ENCODE results near the gene RAB26. TPM values are rescaled to one million over a fixed set of nuclear protein-coding genes. Genes with fewer than 3 reads are reported as not detected.

RAB26 gene
- total and polyA plus RNA-seq, 2 of the 13 experiments (the other 11 are each of a cell fraction or from before 2014, with no cell fraction given): 0.86 to 3.6 TPM

DNA sequence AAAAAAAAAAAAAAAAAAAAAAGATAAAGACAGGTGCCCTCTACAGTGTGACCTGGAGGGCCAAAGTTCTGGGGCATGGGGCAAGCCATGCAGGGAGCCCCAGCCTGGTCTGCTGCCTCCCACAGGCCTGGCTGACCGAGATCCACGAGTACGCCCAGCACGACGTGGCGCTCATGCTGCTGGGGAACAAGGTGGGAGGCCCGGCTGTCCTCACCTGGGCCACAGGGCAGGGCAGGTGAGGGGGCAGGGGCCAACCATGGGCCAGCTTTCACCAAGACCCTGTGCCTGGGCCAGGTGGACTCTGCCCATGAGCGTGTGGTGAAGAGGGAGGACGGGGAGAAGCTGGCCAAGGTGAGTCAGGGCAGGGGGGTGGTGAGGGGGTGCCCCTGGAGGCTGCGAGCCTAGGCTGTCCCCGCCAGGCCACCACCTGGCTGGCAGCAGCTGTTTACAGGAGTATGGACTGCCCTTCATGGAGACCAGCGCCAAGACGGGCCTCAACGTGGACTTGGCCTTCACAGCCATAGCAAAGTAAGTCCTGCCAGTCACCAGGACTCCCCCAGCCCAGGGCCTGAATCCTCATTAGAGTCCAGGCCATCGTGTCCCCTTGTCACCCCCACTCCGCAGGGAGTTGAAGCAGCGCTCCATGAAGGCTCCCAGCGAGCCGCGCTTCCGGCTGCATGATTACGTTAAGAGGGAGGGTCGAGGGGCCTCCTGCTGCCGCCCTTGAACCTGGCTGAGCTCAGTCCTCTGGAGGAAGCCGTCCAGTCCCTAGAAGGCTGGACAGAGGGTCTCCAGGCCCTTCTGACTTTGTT lies 4.5 kb downstream of the RAB26 start (continued):
- TF ChIP-seq NFE2L1 (CRISPR knock-in tag; IDR thresholded peaks at IDR 0.05; ENCODE audit: borderline replicate concordance): no peak
- TF ChIP-seq ZIK1 (CRISPR knock-in tag; IDR thresholded peaks at IDR 0.05; ENCODE audit: borderline replicate concordance, low read depth): no peak
- no peak for TF ChIP-seq HMGA1 (CRISPR knock-in tag; conservative IDR thresholded peaks at IDR 0.05)
- no peak for TF ChIP-seq ZNF615 (CRISPR knock-in tag; IDR thresholded peaks at IDR 0.05; ENCODE audit: borderline replicate concordance)
- no peak for TF ChIP-seq PHF20 (CRISPR knock-in tag; IDR thresholded peaks at IDR 0.05)
- TF ChIP-seq, protein P1, sequence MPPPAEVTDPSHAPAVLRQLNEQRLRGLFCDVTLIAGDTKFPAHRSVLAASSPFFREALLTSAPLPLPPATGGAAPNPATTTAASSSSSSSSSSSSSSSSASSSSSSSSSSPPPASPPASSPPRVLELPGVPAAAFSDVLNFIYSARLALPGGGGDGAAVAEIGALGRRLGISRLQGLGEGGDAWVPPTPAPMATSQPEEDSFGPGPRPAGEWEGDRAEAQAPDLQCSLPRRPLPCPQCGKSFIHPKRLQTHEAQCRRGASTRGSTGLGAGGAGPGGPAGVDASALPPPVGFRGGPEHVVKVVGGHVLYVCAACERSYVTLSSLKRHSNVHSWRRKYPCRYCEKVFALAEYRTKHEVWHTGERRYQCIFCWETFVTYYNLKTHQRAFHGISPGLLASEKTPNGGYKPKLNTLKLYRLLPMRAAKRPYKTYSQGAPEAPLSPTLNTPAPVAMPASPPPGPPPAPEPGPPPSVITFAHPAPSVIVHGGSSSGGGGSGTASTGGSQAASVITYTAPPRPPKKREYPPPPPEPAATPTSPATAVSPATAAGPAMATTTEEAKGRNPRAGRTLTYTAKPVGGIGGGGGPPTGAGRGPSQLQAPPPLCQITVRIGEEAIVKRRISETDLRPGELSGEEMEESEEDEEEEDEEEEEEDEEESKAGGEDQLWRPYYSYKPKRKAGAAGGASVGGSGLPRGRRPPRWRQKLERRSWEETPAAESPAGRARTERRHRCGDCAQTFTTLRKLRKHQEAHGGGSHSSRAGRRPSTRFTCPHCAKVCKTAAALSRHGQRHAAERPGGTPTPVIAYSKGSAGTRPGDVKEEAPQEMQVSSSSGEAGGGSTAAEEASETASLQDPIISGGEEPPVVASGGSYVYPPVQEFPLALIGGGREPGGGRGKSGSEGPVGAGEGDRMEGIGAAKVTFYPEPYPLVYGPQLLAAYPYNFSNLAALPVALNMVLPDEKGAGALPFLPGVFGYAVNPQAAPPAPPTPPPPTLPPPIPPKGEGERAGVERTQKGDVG (CRISPR knock-in tag; IDR thresholded peaks at IDR 0.05; ENCODE audit: borderline replicate concordance): peak; percentile 38
- TF ChIP-seq, protein P2, sequence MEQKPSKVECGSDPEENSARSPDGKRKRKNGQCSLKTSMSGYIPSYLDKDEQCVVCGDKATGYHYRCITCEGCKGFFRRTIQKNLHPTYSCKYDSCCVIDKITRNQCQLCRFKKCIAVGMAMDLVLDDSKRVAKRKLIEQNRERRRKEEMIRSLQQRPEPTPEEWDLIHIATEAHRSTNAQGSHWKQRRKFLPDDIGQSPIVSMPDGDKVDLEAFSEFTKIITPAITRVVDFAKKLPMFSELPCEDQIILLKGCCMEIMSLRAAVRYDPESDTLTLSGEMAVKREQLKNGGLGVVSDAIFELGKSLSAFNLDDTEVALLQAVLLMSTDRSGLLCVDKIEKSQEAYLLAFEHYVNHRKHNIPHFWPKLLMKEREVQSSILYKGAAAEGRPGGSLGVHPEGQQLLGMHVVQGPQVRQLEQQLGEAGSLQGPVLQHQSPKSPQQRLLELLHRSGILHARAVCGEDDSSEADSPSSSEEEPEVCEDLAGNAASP (CRISPR knock-in tag; IDR thresholded peaks at IDR 0.05; ENCODE audit: borderline replicate concordance): no peak
- TF ChIP-seq, protein P3, sequence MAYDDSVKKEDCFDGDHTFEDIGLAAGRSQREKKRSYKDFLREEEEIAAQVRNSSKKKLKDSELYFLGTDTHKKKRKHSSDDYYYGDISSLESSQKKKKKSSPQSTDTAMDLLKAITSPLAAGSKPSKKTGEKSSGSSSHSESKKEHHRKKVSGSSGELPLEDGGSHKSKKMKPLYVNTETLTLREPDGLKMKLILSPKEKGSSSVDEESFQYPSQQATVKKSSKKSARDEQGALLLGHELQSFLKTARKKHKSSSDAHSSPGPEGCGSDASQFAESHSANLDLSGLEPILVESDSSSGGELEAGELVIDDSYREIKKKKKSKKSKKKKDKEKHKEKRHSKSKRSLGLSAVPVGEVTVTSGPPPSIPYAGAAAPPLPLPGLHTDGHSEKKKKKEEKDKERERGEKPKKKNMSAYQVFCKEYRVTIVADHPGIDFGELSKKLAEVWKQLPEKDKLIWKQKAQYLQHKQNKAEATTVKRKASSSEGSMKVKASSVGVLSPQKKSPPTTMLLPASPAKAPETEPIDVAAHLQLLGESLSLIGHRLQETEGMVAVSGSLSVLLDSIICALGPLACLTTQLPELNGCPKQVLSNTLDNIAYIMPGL (CRISPR knock-in tag; IDR thresholded peaks at IDR 0.05; ENCODE audit: borderline replicate concordance in 1 of 2, low read depth in 1 of 2): no peak; a peak in 2 of 4 replicates
- no peak for TF ChIP-seq SNRNP70 (IDR thresholded peaks at IDR 0.05; ENCODE audit: low read depth, low read length)
- TF ChIP-seq SP2 (CRISPR knock-in tag; IDR thresholded peaks at IDR 0.05): no peak
- no peak for TF ChIP-seq ZNF891 (CRISPR knock-in tag; IDR thresholded peaks at IDR 0.05)
- TF ChIP-seq, protein P4, sequence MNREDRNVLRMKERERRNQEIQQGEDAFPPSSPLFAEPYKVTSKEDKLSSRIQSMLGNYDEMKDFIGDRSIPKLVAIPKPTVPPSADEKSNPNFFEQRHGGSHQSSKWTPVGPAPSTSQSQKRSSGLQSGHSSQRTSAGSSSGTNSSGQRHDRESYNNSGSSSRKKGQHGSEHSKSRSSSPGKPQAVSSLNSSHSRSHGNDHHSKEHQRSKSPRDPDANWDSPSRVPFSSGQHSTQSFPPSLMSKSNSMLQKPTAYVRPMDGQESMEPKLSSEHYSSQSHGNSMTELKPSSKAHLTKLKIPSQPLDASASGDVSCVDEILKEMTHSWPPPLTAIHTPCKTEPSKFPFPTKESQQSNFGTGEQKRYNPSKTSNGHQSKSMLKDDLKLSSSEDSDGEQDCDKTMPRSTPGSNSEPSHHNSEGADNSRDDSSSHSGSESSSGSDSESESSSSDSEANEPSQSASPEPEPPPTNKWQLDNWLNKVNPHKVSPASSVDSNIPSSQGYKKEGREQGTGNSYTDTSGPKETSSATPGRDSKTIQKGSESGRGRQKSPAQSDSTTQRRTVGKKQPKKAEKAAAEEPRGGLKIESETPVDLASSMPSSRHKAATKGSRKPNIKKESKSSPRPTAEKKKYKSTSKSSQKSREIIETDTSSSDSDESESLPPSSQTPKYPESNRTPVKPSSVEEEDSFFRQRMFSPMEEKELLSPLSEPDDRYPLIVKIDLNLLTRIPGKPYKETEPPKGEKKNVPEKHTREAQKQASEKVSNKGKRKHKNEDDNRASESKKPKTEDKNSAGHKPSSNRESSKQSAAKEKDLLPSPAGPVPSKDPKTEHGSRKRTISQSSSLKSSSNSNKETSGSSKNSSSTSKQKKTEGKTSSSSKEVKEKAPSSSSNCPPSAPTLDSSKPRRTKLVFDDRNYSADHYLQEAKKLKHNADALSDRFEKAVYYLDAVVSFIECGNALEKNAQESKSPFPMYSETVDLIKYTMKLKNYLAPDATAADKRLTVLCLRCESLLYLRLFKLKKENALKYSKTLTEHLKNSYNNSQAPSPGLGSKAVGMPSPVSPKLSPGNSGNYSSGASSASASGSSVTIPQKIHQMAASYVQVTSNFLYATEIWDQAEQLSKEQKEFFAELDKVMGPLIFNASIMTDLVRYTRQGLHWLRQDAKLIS (CRISPR knock-in tag; IDR thresholded peaks at IDR 0.05): no peak
- no peak for TF ChIP-seq MED8 (CRISPR knock-in tag; IDR thresholded peaks at IDR 0.05; ENCODE audit: insufficient replicate concordance)
- TF ChIP-seq, protein P5, sequence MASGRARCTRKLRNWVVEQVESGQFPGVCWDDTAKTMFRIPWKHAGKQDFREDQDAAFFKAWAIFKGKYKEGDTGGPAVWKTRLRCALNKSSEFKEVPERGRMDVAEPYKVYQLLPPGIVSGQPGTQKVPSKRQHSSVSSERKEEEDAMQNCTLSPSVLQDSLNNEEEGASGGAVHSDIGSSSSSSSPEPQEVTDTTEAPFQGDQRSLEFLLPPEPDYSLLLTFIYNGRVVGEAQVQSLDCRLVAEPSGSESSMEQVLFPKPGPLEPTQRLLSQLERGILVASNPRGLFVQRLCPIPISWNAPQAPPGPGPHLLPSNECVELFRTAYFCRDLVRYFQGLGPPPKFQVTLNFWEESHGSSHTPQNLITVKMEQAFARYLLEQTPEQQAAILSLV (CRISPR knock-in tag; IDR thresholded peaks at IDR 0.05; ENCODE audit: borderline replicate concordance): no peak
